IPS-20b (cell line): ENCODE data around the gene PHLDA3.

Experiments
- H3K27ac ChIP-seq: one replicate; pipeline ENCODE4 v1.5.1; 2013; ENCODE audit warnings: low read length
- H3K27me3 ChIP-seq: 2 replicates; pipeline ENCODE4 v1.6.1; 2013; ENCODE audit warnings: mild to moderate bottlenecking, low read length, inconsistent platforms; ENCODE audit not compliant: insufficient read depth
- H3K36me3 ChIP-seq: 2 replicates; pipeline ENCODE4 v1.6.1; 2013; ENCODE audit warnings: low read depth, mild to moderate bottlenecking, inconsistent platforms, low read length, moderate library complexity; ENCODE audit not compliant: insufficient read depth
- H3K4me1 ChIP-seq: 2 replicates; pipeline ENCODE4 v1.6.1; 2013; ENCODE audit warnings: mild to moderate bottlenecking, control low read depth, inconsistent platforms, low read length, moderate library complexity; ENCODE audit not compliant: insufficient read depth
- H3K4me3 ChIP-seq: 2 replicates; pipeline ENCODE4 v1.5.1; 2013; ENCODE audit warnings: mild to moderate bottlenecking, low read length, inconsistent platforms
- H3K9ac ChIP-seq: 2 replicates; pipeline ENCODE4 v1.6.1; 2013; ENCODE audit warnings: low read depth, mild to moderate bottlenecking, inconsistent platforms, low read length, moderate library complexity
- H3K9me3 ChIP-seq: 2 replicates; pipeline ENCODE4 v1.6.1; 2013; ENCODE audit warnings: mild to moderate bottlenecking, low read depth, low read length, inconsistent platforms; ENCODE audit not compliant: insufficient read depth

The PHLDA3 gene

GRCh38 chr1:201421041-201421440, 47.9 kb downstream of the PHLDA3 start:
- no peaks in the 10 kb centered on the region for H3K4me1 ChIP-seq
- no peaks in the 10 kb centered on the region for H3K27me3 ChIP-seq
- no peaks in the 10 kb centered on the region for H3K9me3 ChIP-seq
- H3K9ac ChIP-seq, result no peak overlapping the region
- no peak overlapping the region for H3K4me3 ChIP-seq
- H3K27ac ChIP-seq, result no peak overlapping the region
- no peaks in the 10 kb centered on the region for H3K36me3 ChIP-seq

- no peak overlapping the region for H3K27ac ChIP-seq
- H3K4me1 ChIP-seq, result no peaks in the 10 kb centered on the region
- no peaks in the 10 kb centered on the region for H3K27me3 ChIP-seq
- H3K36me3 ChIP-seq, result no peaks in the 10 kb centered on the region
- H3K9ac ChIP-seq, result no peak overlapping the region
- H3K9me3 ChIP-seq, result no peaks in the 10 kb centered on the region
- no peak overlapping the region for H3K4me3 ChIP-seq
These were observed 48.4 kb downstream of the PHLDA3 start for GRCh38 chr1:201420608-201421002.

GRCh38 chr1:201419746-201420607, 49.0 kb downstream of the PHLDA3 start:
- no peaks in the 10 kb centered on the region for H3K36me3 ChIP-seq
- no peak overlapping the region for H3K4me3 ChIP-seq
- no peak overlapping the region for H3K27ac ChIP-seq
- no peaks in the 10 kb centered on the region for H3K9me3 ChIP-seq
- no peak overlapping the region for H3K9ac ChIP-seq
- H3K4me1 ChIP-seq, result no peaks in the 10 kb centered on the region
- H3K27me3 ChIP-seq, result no peaks in the 10 kb centered on the region

- Histone ChIP-seq H3K9me3 (no peaks in the 10 kb centered on the region), H3K27me3 (no peaks in the 10 kb centered on the region), H3K36me3 (no peaks in the 10 kb centered on the region), H3K4me1 (no peaks in the 10 kb centered on the region), H3K4me3 (no peak overlapping the region), H3K9ac (no peak overlapping the region), H3K27ac (no peak overlapping the region)
These were observed 49.7 kb downstream of the PHLDA3 start for GRCh38 chr1:201419256-201419655.

- H3K27me3 ChIP-seq, result no peaks in the 10 kb centered on the region
- H3K4me1 ChIP-seq, result no peaks in the 10 kb centered on the region
- no peak overlapping the region for H3K27ac ChIP-seq
- H3K36me3 ChIP-seq, result no peaks in the 10 kb centered on the region
- H3K9me3 ChIP-seq, result no peaks in the 10 kb centered on the region
- no peak overlapping the region for H3K4me3 ChIP-seq
- H3K9ac ChIP-seq, result no peak overlapping the region
These were observed 50.5 kb downstream of the PHLDA3 start for GRCh38 chr1:201418461-201418860.
